AG10803 (cell line): Measurements from ENCODE around the gene PRRX2.

Experiments used
- DNase-seq: peaks from one replicate; pipeline ENCODE4 v3.0.0; 2010; ENCODE audit warnings: low read depth
- H3K4me3 ChIP-seq: 2 replicates; pipeline ENCODE4 v1.5.1; 2011; ENCODE audit warnings: mild to moderate bottlenecking, low read length, control low read depth
- TF ChIP-seq, protein P1 (sequence below): conservative IDR thresholded peaks from 2 replicates; pipeline ENCODE4 v1.5.1; 2011; ENCODE audit warnings: mild to moderate bottlenecking, low read length, control low read depth, inconsistent platforms

The PRRX2 gene

DNA sequence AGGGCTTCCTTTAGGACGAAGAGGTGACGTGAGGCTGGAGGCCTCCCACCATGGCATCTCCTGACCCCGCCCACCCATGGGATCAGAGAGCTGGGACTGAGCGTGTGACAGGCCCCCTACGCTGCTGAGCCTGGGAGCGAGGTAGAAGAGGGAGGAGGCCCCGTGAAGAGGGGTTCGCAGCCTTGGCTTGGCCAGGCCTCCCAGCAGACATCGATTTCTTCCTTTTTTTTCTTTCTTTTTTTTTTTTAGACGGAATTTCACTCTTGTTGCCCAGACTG, 47.9 kb downstream of the PRRX2 start:
- DNase-seq, result no peak
- TF ChIP-seq, protein P1, sequence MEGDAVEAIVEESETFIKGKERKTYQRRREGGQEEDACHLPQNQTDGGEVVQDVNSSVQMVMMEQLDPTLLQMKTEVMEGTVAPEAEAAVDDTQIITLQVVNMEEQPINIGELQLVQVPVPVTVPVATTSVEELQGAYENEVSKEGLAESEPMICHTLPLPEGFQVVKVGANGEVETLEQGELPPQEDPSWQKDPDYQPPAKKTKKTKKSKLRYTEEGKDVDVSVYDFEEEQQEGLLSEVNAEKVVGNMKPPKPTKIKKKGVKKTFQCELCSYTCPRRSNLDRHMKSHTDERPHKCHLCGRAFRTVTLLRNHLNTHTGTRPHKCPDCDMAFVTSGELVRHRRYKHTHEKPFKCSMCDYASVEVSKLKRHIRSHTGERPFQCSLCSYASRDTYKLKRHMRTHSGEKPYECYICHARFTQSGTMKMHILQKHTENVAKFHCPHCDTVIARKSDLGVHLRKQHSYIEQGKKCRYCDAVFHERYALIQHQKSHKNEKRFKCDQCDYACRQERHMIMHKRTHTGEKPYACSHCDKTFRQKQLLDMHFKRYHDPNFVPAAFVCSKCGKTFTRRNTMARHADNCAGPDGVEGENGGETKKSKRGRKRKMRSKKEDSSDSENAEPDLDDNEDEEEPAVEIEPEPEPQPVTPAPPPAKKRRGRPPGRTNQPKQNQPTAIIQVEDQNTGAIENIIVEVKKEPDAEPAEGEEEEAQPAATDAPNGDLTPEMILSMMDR, result no peak
- no peak overlapping the region for H3K4me3 ChIP-seq

DNA sequence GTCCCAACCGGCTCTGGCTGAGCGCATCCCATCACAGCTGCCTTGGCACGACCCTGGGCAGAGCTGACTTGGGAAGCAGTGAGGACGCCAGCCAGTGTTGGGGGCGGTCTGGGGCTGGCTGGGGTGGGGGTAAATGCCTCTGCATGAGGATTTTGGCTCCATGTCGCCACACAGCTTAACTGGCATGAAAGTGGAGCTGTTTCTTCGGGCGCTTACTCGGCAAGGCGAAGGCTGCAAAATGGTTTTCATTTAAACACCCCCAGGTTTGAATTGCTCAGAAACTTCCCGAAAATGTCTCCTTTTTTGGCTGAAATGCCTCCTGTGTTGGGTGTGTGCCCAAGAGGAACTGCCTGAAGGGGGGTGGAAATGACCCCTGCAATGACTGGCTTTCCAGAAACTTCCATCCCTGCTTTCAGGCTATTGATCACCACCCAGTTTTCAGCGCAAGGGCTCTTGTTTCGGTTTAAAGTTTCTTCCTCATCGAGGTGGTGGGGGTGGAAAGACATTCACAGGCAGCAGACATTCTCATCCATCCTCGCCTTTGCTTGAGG, 49.1 kb downstream of the PRRX2 start:
- TF ChIP-seq, protein P1, result no peak
- peak; percentile 70 for DNase-seq
- H3K4me3 ChIP-seq, result peak overlapping the region; percentile 46

GRCh38 chr9:129716091-129716490, 50.6 kb downstream of the PRRX2 start:
- DNase-seq, result peak; percentile 80
- no peak overlapping the region for H3K4me3 ChIP-seq
- TF ChIP-seq, protein P1, result no peak

DNA sequence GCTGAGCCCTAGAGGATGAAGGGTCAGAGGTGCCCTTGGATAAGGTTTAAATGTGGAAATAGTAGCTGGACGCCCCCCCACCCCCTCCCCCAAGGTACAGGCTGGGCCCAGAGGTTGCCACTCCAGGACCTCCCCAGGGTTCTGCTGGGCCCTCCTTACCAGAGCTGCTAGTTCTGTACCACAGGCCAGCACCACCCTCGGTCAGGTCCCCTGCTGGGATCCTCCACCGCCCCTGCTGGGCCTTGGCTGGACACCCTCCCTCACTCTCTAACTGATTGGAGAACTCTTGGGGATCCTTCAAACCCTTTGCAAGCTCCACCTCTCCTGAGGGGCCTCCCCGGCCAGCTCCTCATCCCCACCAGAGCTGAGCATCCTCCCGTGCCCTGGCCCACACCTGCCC, 52.5 kb downstream of the PRRX2 start:
- TF ChIP-seq, protein P1, result no peak
- H3K4me3 ChIP-seq, result no peak overlapping the region

DNA sequence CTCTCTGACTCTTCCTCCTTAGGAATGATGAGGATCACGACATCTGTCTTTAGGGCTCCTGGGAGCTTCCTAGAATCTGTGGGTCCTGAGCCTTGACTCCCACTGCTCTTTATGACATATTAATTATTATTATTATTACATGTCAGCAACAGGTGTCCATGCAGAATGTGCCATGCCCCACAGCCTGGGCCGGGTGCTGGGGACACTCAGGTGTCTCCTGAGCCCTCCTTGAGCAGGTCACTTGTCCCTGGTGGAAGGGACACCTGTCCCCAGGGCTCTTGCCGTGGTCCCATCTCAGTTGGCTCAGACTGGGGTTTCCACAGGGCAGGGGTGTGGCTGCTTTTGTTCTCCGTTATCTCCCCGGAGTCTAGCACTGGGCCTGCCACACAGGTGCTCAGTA, 53.2 kb downstream of the PRRX2 start:
- TF ChIP-seq, protein P1, result no peak
- no peak for DNase-seq
- H3K4me3 ChIP-seq, result no peak overlapping the region

More for the DNA sequence above, 52.5 kb downstream of the PRRX2 start:
- DNase-seq, result no peak

- no peak for DNase-seq
- TF ChIP-seq, protein P1, result no peak
- no peak overlapping the region for H3K4me3 ChIP-seq
These were observed 53.7 kb downstream of the PRRX2 start for GRCh38 chr9:129719135-129719534.

GRCh38 chr9:129720181-129720864, 54.9 kb downstream of the PRRX2 start:
- DNase-seq, result no peak
- H3K4me3 ChIP-seq, result no peak overlapping the region
- TF ChIP-seq, protein P1, result peak; percentile 20; the same call in 1 of the 2 replicates
